Nephron (organoid): ENCODE measurements around the gene IFT88.

Experiments used
- H3K27ac Mint-ChIP-seq, 3 experiments: 2 replicates each; pipeline ENCODE4 v1.8.0; 2020; ENCODE audit warnings: mixed read lengths in 3 of 3, mild to moderate bottlenecking in 2 of 3, moderate library complexity in 1 of 3
- H3K27me3 Mint-ChIP-seq: 2 replicates; pipeline ENCODE4 v1.8.0; 2021; ENCODE audit warnings: low read depth, mild to moderate bottlenecking, moderate library complexity, mixed read lengths
- H3K36me3 Mint-ChIP-seq: 2 replicates; pipeline ENCODE4 v1.8.0; 2020; ENCODE audit warnings: low read depth, mixed read lengths
- H3K4me1 Mint-ChIP-seq: 2 replicates; pipeline ENCODE4 v1.8.0; 2020; ENCODE audit warnings: mixed read lengths
- H3K4me3 Mint-ChIP-seq, 3 experiments: 2 replicates each; pipeline ENCODE4 v1.8.0; 2020; ENCODE audit warnings: mild to moderate bottlenecking in 3 of 3, mixed read lengths in 3 of 3, moderate library complexity in 2 of 3
- H3K9me3 Mint-ChIP-seq: 2 replicates; pipeline ENCODE4 v1.8.0; 2020; ENCODE audit warnings: mixed read lengths
- CTCF ChIP-seq, 3 experiments: fragments of 200-600 bp; sonication (generic); IDR thresholded peaks; one replicate each; pipeline ENCODE4 v1.5.0; 2021; ENCODE audit warnings: antibody characterized with exemption in 3 of 3; ENCODE audit not compliant: unreplicated experiment in 3 of 3

Gene IFT88

GRCh38 chr13:20715330-20715712 is 148.4 kb downstream of the IFT88 start:
- Mint-ChIP-seq H3K4me3 (no peak overlapping the region), H3K27ac (peak overlapping the region in 2 of 3 experiments; percentile 82), H3K4me1 (peaks cover 49% of the 10 kb centered on the region), H3K36me3 (no peaks in the 10 kb centered on the region), H3K27me3 (peaks cover 6% of the 10 kb centered on the region), H3K9me3 (no peaks in the 10 kb centered on the region)
- no peak for TF ChIP-seq CTCF (IDR thresholded peaks at IDR 0.05; ENCODE audit: unreplicated experiment in 3 of 3)

GRCh38 chr13:20716951-20717350 is 150.0 kb downstream of the IFT88 start:
- Mint-ChIP-seq H3K4me1 (peaks cover 49% of the 10 kb centered on the region), H3K9me3 (no peaks in the 10 kb centered on the region), H3K27me3 (peaks cover 8% of the 10 kb centered on the region), H3K4me3 (peak overlapping the region in 1 of 3 experiments; percentile 26), H3K36me3 (no peaks in the 10 kb centered on the region), H3K27ac (peak overlapping the region in 1 of 3 experiments; percentile 26)
- no peak for TF ChIP-seq CTCF (IDR thresholded peaks at IDR 0.05; ENCODE audit: unreplicated experiment in 3 of 3)

- Mint-ChIP-seq H3K4me3 (no peak overlapping the region), H3K4me1 (peaks cover 44% of the 10 kb centered on the region), H3K27ac (no peak overlapping the region), H3K36me3 (no peaks in the 10 kb centered on the region), H3K9me3 (no peaks in the 10 kb centered on the region), H3K27me3 (peaks cover 10% of the 10 kb centered on the region)
- no peak for TF ChIP-seq CTCF (IDR thresholded peaks at IDR 0.05; ENCODE audit: unreplicated experiment in 3 of 3)
These were observed 150.9 kb downstream of the IFT88 start for GRCh38 chr13:20717581-20718542.

- H3K4me3 Mint-ChIP-seq, result no peak overlapping the region
- H3K4me1 Mint-ChIP-seq, result peaks cover 32% of the 10 kb centered on the region
- H3K27me3 Mint-ChIP-seq, result peaks cover 13% of the 10 kb centered on the region
- TF ChIP-seq CTCF (IDR thresholded peaks at IDR 0.05; ENCODE audit: unreplicated experiment in 3 of 3), result no peak
- no peak overlapping the region for H3K27ac Mint-ChIP-seq
- no peaks in the 10 kb centered on the region for H3K9me3 Mint-ChIP-seq
- H3K36me3 Mint-ChIP-seq, result no peaks in the 10 kb centered on the region
These were observed 152.1 kb downstream of the IFT88 start for GRCh38 chr13:20718958-20719566.

GRCh38 chr13:20719783-20720182 is 152.8 kb downstream of the IFT88 start:
- Mint-ChIP-seq H3K9me3 (no peaks in the 10 kb centered on the region), H3K4me3 (no peak overlapping the region), H3K4me1 (peaks cover 25% of the 10 kb centered on the region), H3K27me3 (peaks cover 17% of the 10 kb centered on the region), H3K27ac (no peak overlapping the region), H3K36me3 (no peaks in the 10 kb centered on the region)
- TF ChIP-seq CTCF (IDR thresholded peaks at IDR 0.05; ENCODE audit: unreplicated experiment in 3 of 3), result no peak
